GM10266 (cell line): ENCODE results near the gene RNF14.

Experiments
- DNase-seq: peaks from one replicate; pipeline ENCODE4 v3.0.0; 2012; ENCODE audit errors: extremely low spot score
- CTCF ChIP-seq: IDR thresholded peaks from 2 replicates; pipeline ENCODE4 v1.5.1; 2012; ENCODE audit warnings: mild to moderate bottlenecking, low read depth; ENCODE audit not compliant: control insufficient read depth, insufficient read depth; ENCODE audit errors: missing control alignments

Gene RNF14

DNA sequence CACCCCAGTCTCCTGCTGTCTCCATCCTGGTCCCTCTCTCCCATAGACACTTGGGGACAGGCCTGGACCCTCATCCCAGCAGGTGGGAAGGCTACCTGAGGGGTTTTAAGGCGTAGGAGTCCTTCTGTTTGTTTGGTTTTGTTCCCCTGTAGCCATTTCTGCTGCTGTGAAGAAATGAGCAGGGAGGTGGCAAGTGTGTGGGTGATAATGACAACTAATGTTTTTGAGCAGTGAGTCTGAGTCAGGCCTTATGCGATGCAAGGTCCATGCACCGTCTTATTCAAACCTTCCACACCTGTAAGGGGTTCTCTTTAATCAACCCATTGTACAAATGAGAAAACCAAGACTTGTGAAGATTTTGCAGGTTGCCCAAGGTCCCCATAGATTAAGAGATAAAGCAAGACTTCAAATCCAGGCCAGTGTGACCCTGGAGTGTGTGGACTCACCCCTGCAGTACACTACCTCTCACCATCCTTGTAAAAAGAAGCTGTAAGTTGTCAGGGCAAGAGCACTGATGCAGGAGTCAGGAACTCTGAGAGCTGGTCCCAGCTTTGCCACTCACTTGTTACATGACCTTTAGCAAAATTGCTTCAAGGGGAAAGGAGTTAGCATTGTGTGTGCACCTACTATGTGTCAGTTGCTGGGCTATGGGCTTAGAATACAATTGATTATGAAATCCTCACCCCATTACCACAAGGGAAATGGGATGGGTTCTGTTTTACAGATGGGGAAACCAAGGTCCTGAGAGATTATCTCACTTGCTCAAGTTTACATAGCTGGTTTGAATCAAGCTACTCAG, 18.5 kb upstream of the RNF14 start:
- no peak for DNase-seq

DNA sequence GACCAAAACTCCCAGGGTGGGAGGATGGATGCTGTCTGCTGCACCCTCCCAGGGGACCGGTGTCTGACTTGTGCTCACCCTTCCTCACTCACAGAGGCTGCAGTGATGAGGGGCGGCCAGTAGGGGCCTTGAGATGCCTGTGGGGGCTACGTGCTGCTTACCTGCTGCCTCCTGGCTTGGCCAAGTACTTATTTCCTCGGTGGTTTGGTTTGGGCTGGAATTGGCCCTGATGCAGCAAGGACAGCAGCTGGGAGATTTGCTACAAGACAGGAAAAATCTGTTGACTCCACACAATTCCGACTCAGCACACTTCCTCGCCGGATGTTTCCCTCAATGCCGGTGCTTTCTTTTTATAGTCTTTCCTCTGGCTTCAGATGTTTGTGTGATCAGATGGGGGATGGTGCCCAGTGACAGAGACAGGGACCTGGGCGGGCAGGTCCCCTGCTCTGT, 17.5 kb upstream of the RNF14 start:
- peak; percentile 69 for DNase-seq
- peak; percentile 37 for TF ChIP-seq CTCF

More for the DNA sequence above, 18.5 kb upstream of the RNF14 start:
- no peak for TF ChIP-seq CTCF

DNA sequence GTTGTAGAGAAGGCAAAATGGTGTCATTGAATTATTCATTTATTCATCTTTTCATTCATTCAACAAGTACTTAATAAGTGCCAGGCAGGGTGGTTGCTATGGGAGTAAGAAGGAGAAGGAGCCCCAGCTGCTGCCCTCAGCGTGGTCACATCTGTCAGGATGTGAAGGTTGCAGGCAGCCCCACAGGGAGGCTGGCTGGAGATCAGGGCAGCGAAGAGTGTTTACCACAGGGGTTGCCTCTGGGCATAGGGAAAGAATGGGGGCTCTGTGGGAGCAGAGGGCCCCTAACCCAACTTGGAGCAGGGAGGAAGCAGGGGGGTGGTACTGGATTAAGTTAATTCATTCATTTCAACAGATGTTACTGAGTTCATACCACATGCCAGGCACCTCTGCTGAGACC, 16.9 kb upstream of the RNF14 start:
- no peak for DNase-seq
- no peak for TF ChIP-seq CTCF

DNA sequence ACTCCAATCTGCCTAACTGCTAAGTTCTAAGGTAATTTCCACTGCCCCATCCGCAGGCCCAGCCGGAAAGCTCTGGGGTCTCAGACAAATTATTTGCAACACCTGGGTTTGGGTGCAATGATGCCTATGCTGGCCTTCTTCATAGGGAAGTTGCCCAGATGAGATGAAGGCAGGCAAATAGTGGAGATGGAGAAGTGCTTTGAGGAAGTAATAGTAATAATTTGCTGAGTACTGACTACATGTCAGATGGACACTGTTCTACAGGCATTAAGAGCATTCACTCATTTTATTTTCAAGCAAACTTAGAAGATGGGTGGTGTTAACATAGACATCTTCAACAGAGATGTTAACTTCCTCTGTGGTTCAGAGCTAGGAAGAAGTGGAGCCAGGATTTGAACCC, 14.7 kb upstream of the RNF14 start:
- TF ChIP-seq CTCF: no peak
- DNase-seq: no peak

GRCh38 chr5:141957367-141957996, 11.4 kb upstream of the RNF14 start:
- TF ChIP-seq CTCF: no peak
- DNase-seq: no peak

DNA sequence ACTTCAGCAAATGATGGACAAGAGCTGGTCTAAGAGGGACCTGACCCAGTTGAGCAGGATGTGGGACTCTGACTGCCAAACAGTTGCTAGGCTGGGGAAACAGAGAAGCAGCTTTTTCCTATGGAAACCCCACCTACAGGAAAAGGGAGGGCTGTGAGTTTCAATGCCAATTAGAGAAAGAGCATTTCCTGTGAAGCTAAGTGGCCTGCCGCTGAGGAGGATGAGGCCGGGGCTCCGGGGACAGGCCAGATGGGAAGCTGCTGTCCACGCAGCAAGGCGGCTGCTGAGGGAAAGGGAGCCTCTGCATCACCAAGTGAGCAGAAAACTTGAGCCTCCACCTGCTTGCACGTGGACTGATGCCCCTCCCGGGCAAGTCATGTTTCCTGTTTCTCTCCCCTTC, 10.8 kb upstream of the RNF14 start, which contains the start of gene PCDH12:
Gene PCDH12 (minus strand): TSS at position 90 of the 400 bp plus-strand sequence. CDS start 351 bp downstream, outside the sequence.
- no peak for DNase-seq

More for the DNA sequence above, 10.8 kb upstream of the RNF14 start, which contains the start of gene PCDH12:
- no peak for TF ChIP-seq CTCF
